Colonic mucosa (tissue), 4 donors: ENCODE data around the gene ZNF512B. TPM values are rescaled to one million over a fixed set of nuclear protein-coding genes. Genes with fewer than 3 reads are reported as not detected.
A peak's percentile ranks its signal among the peaks of the same experiment; 100 is the strongest.

Experiments used
- DNase-seq: peaks from one replicate; pipeline ENCODE4 v3.0.0-alpha.2; 2020
- H3K27ac ChIP-seq: fragments of 200-600 bp; one replicate; pipeline ENCODE4 v1.8.0; 2021
- H3K27me3 ChIP-seq: fragments of 200-600 bp; one replicate; pipeline ENCODE4 v1.8.0; 2021
- H3K36me3 ChIP-seq: fragments of 200-600 bp; one replicate; pipeline ENCODE4 v1.8.0; 2021
- H3K4me1 ChIP-seq: fragments of 200-600 bp; one replicate; pipeline ENCODE4 v1.8.0; 2021; ENCODE audit warnings: mild to moderate bottlenecking
- H3K4me3 ChIP-seq: fragments of 200-600 bp; one replicate; pipeline ENCODE4 v1.8.0; 2021
- H3K9ac ChIP-seq, 2 donors: one replicate each; pipeline ENCODE4 v1.7.0; 2013; ENCODE audit warnings: control low read depth in 2 of 2, low read depth in 2 of 2, low read length in 2 of 2
- H3K9me3 ChIP-seq: fragments of 200-600 bp; one replicate; pipeline ENCODE4 v1.8.0; 2021
- CTCF ChIP-seq: fragments of 200-600 bp; IDR thresholded peaks from one replicate; pipeline ENCODE4 v1.8.0; 2022; ENCODE audit warnings: antibody characterized with exemption, mild to moderate bottlenecking
- intact Hi-C: fragments of 100-400 bp; cut with DNase I; formaldehyde crosslinking; loops from one replicate; pipeline ENCODE4 v1.14.1; 2022
- total RNA-seq, 2 donors: library from RNA; stranded (reverse); fragmentation: NEBNext Ultra II Directional in 1 of 2; extraction: Animal tissue kit (Norgen Biotek cat#: 25700) in 1 of 2; gene quantifications; one replicate each; pipeline ENCODE4 v1.2.1, GENCODE V29; 2021
- donor health status: healthy.
- donor health status: DM: no; HTN: no; CAD: no.
- donor health status: DM: no; HTN: no; CAD: no.

ZNF512B gene
- total RNA-seq, 2 donors from 2014 or later, result 1.9 TPM

DNA sequence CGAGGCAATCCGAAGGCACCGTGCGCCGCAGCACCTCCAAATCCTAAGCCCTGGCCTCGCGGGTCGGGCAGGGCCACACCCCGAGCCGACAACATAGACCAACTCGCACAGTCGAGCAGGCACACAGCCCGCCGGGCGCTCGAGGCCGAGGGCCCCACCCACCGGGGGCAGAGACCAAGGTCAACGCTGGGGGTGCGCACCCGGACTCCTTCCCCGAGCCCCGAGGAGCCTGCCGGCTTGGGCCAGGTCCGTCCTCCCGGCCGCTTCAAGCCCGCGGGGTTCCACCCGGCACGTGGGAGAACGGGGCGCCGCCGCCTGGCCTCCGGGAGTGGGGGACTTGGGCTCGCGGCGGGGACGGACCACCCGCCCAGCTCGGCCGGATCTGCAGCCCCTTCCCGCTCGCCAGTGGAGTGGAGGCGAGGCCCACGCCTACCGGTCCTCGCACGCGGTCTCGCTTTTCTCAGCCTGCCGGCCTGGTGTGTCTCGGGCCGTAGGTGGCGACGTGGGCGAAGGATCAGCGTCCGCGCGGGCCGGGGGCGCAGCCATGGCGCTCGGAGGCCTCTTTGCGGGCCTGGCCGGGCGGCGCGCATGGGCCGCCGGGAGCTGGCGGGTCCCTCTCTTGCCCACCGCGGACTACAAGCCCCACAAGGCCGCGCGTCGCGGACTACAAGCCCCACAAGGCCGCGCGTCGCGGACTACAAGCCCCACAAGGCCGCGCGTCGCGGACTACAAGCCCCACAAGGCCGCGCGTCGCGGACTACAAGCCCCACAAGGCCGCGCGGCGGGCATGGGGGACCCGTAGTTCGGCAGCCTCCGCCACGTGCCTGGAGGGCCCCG, 13.7 kb downstream of the ZNF512B start, which contains the start of gene UCKL1:
Gene UCKL1 (minus strand): TSS at position 590 of the 837 bp plus-strand sequence. CDS start 44 bp downstream, at position 546.
- intact Hi-C loops, result no loop called here
- peaks cover 25% of the 10 kb centered on the region for H3K4me1 ChIP-seq
- no peaks in the 10 kb centered on the region for H3K36me3 ChIP-seq

GRCh38 chr20:63955281-63955826, 14.4 kb downstream of the ZNF512B start:
- Histone ChIP-seq H3K36me3 (no peaks in the 10 kb centered on the region), H3K4me1 (peaks cover 28% of the 10 kb centered on the region), H3K27ac (peak overlapping the region; percentile 84), H3K9ac (peak overlapping the region; percentile 87 to 100), H3K9me3 (no peaks in the 10 kb centered on the region), H3K4me3 (peak overlapping the region; percentile 96), H3K27me3 (no peaks in the 10 kb centered on the region)
- no peak for DNase-seq
- intact Hi-C loops, result no loop called here
- peak; percentile 21 for TF ChIP-seq CTCF

More for the DNA sequence above, 13.7 kb downstream of the ZNF512B start, which contains the start of gene UCKL1:
- DNase-seq, result peak; percentile 91
- no peak for TF ChIP-seq CTCF
- H3K9me3 ChIP-seq, result no peaks in the 10 kb centered on the region
- H3K27me3 ChIP-seq, result no peaks in the 10 kb centered on the region
- H3K27ac ChIP-seq, result peak within 1 kb of the TSS; percentile 84
- peak within 1 kb of the TSS; percentile 96 for H3K4me3 ChIP-seq
- peak within 1 kb of the TSS; percentile 87 to 100 for H3K9ac ChIP-seq

- no peaks in the 10 kb centered on the region for H3K36me3 ChIP-seq
- no peak overlapping the region for H3K27ac ChIP-seq
- intact Hi-C loops, result no loop called here
- H3K9ac ChIP-seq, result peak overlapping the region; percentile 38 to 50
- no peak for DNase-seq
- no peak for TF ChIP-seq CTCF
- H3K27me3 ChIP-seq, result no peaks in the 10 kb centered on the region
- H3K9me3 ChIP-seq, result no peaks in the 10 kb centered on the region
- H3K4me3 ChIP-seq, result no peak overlapping the region
- H3K4me1 ChIP-seq, result peaks cover 36% of the 10 kb centered on the region
Measured at GRCh38 chr20:63953764-63954429, 15.8 kb downstream of the ZNF512B start.

DNA sequence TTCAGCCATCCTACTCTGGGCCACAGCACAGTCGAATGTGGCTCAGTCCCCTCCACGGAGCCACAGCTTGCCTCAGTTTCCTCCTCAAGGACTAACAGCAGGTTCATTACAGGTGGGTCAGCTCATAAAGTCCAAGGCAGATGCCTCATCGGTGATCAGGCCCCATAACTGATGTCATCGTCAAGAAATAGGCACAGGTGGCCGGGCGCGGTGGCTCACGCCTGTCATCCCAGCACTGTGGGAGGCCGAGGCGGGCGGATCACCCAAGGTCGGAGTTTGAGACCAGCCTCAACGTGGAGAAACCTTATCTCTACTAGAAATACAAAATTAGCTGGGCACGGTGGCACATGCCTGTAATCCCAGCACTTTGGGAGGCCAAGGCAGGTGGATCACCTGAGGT, 17.0 kb downstream of the ZNF512B start:
- H3K36me3 ChIP-seq, result no peaks in the 10 kb centered on the region
- H3K4me3 ChIP-seq, result no peak overlapping the region
- no peak for TF ChIP-seq CTCF
- peaks cover 43% of the 10 kb centered on the region for H3K4me1 ChIP-seq
- H3K9me3 ChIP-seq, result no peaks in the 10 kb centered on the region
- no peak overlapping the region for H3K27ac ChIP-seq
- no peak for DNase-seq
- no peaks in the 10 kb centered on the region for H3K27me3 ChIP-seq
- H3K9ac ChIP-seq, result peak overlapping the region in 1 of 2 donors; percentile 40
- intact Hi-C loops, result no loop called here

GRCh38 chr20:63952210-63952535, 17.6 kb downstream of the ZNF512B start:
- H3K9ac ChIP-seq, result peak overlapping the region; percentile 33 to 40

More at GRCh38 chr20:63952210-63952535, 17.6 kb downstream of the ZNF512B start:
- TF ChIP-seq CTCF, result no peak
- Histone ChIP-seq H3K4me1 (peaks cover 47% of the 10 kb centered on the region), H3K27ac (peak overlapping the region; percentile 24), H3K27me3 (no peaks in the 10 kb centered on the region), H3K4me3 (no peak overlapping the region), H3K9me3 (no peaks in the 10 kb centered on the region), H3K36me3 (no peaks in the 10 kb centered on the region)
- DNase-seq, result no peak
- intact Hi-C loops, result no loop called here
